Neural cell (in vitro differentiated cells): ENCODE results near the gene SERPINE1. TPM values are rescaled to one million over a fixed set of nuclear protein-coding genes. Genes with fewer than 3 reads are reported as not detected.

Experiments used
- H2AFZ ChIP-seq: fragments of 200-600, 300-800 bp; sonication (generic), shearing (Covaris generic); 2 replicates; pipeline ENCODE4 v1.6.0; 2014; ENCODE audit warnings: low read depth, mild to moderate bottlenecking, antibody characterized with exemption, low read length, moderate library complexity
- H3F3A ChIP-seq: fragments of 200-600 bp; shearing (Covaris generic); 2 replicates; pipeline ENCODE4 v1.6.1; 2016; ENCODE audit warnings: mild to moderate bottlenecking, moderate library complexity, mixed read lengths, antibody characterized with exemption, low read length; ENCODE audit not compliant: insufficient read depth, poor library complexity, severe bottlenecking
- H3K27ac ChIP-seq: fragments of 200-600, 300-800 bp; sonication (generic), shearing (Covaris generic); 2 replicates; pipeline ENCODE4 v1.5.1; 2014; ENCODE audit warnings: mild to moderate bottlenecking, low read length, moderate library complexity
- H3K27me3 ChIP-seq: fragments of 300-800, 200-600 bp; sonication (generic), shearing (Covaris generic); 2 replicates; pipeline ENCODE4 v1.6.0; 2014; ENCODE audit warnings: mild to moderate bottlenecking, low read depth, low read length, moderate library complexity; ENCODE audit not compliant: insufficient read depth
- H3K36me3 ChIP-seq: fragments of 300-800, 200-600 bp; sonication (generic), shearing (Covaris generic); 2 replicates; pipeline ENCODE4 v1.5.1; 2014; ENCODE audit warnings: mild to moderate bottlenecking, antibody characterized with exemption, low read length, moderate library complexity; ENCODE audit not compliant: insufficient read depth
- H3K4me2 ChIP-seq: fragments of 300-800, 200-600 bp; sonication (generic), shearing (Covaris generic); 2 replicates; pipeline ENCODE4 v1.6.0; 2014; ENCODE audit warnings: mild to moderate bottlenecking, low read length
- H3K4me3 ChIP-seq: fragments of 300-800, 200-600 bp; sonication (generic), shearing (Covaris generic); 2 replicates; pipeline ENCODE4 v1.5.1; 2014; ENCODE audit warnings: mild to moderate bottlenecking, low read length, moderate library complexity
- H3K79me2 ChIP-seq: fragments of 200-600 bp; shearing (Covaris generic); replicated peaks from 2 replicates; pipeline ENCODE4 v1.6.0; 2014; ENCODE audit warnings: mild to moderate bottlenecking, low read length, moderate library complexity; ENCODE audit not compliant: insufficient read depth
- H3K9ac ChIP-seq: fragments of 300-800, 200-600 bp; sonication (generic), shearing (Covaris generic); 2 replicates; pipeline ENCODE4 v1.6.1; 2016; ENCODE audit warnings: mild to moderate bottlenecking, low read length, mixed read lengths
- H3K9me2 ChIP-seq: fragments of 200-600 bp; shearing (Covaris generic); 2 replicates; pipeline ENCODE4 v1.6.1; 2016; ENCODE audit warnings: mild to moderate bottlenecking, low read length, mixed read lengths; ENCODE audit not compliant: insufficient read depth
- H3K9me3 ChIP-seq: fragments of 200-600, 300-800 bp; sonication (generic), shearing (Covaris generic); 2 replicates; pipeline ENCODE4 v1.6.1; 2016; ENCODE audit warnings: mild to moderate bottlenecking, mixed run types, low read length, moderate library complexity, mixed read lengths
- H4K20me1 ChIP-seq: fragments of 200-600 bp; shearing (Covaris generic); 2 replicates; pipeline ENCODE4 v1.6.1; 2016; ENCODE audit warnings: mild to moderate bottlenecking, mixed run types; ENCODE audit not compliant: insufficient read depth
- EP300 ChIP-seq: fragments of 450-650 bp; conservative IDR thresholded peaks from 2 replicates; pipeline ENCODE4 v1.6.1; 2014; ENCODE audit warnings: antibody characterized with exemption, mild to moderate bottlenecking, moderate library complexity; ENCODE audit not compliant: poor library complexity, severe bottlenecking
- EZH2 ChIP-seq: fragments of 200-600, 300-800 bp; shearing (Covaris generic), sonication (generic); IDR thresholded peaks from 2 replicates; pipeline ENCODE4 v1.6.1; 2014; ENCODE audit warnings: antibody characterized with exemption, low read length, borderline replicate concordance, mild to moderate bottlenecking; ENCODE audit not compliant: insufficient read depth, poor library complexity, severe bottlenecking
- MXI1 ChIP-seq: fragments of 450-650 bp; conservative IDR thresholded peaks from 2 replicates; pipeline ENCODE4 v1.6.1; 2014; ENCODE audit warnings: antibody characterized with exemption, mild to moderate bottlenecking; ENCODE audit not compliant: poor library complexity, severe bottlenecking
- POLR2AphosphoS5 ChIP-seq: IDR thresholded peaks from 2 replicates; pipeline ENCODE4 v1.6.1; 2012
- RAD21 ChIP-seq: fragments of 450-650 bp; conservative IDR thresholded peaks from 2 replicates; pipeline ENCODE4 v1.6.1; 2014; ENCODE audit warnings: antibody characterized with exemption, mild to moderate bottlenecking, moderate library complexity
- SMC3 ChIP-seq: fragments of 450-650 bp; conservative IDR thresholded peaks from 2 replicates; pipeline ENCODE4 v1.6.1; 2014; ENCODE audit warnings: antibody characterized with exemption, mild to moderate bottlenecking, moderate library complexity; ENCODE audit not compliant: poor library complexity
- TAF1 ChIP-seq: IDR thresholded peaks from 2 replicates; pipeline ENCODE4 v1.6.1; 2012; ENCODE audit warnings: low read depth
- polyA plus RNA-seq: library from polyadenylated mRNA; depleted of rRNA; stranded (reverse); fragments of >200 nt; gene quantifications from 2 replicates; pipeline ENCODE4 v1.2.3, GENCODE V29; 2014
- TF ChIP-seq, protein P1 (sequence below): IDR thresholded peaks from 2 replicates; pipeline ENCODE4 v1.6.1; 2012; ENCODE audit warnings: borderline replicate concordance
- TF ChIP-seq, protein P2 (sequence below): fragments of 450-650 bp; IDR thresholded peaks from 2 replicates; pipeline ENCODE4 v1.5.1; 2014; ENCODE audit warnings: antibody characterized with exemption, mild to moderate bottlenecking, moderate library complexity; ENCODE audit not compliant: poor library complexity, severe bottlenecking

The SERPINE1 gene
- polyA plus RNA-seq, 1 donor from 2014 or later = 0.12 TPM

DNA sequence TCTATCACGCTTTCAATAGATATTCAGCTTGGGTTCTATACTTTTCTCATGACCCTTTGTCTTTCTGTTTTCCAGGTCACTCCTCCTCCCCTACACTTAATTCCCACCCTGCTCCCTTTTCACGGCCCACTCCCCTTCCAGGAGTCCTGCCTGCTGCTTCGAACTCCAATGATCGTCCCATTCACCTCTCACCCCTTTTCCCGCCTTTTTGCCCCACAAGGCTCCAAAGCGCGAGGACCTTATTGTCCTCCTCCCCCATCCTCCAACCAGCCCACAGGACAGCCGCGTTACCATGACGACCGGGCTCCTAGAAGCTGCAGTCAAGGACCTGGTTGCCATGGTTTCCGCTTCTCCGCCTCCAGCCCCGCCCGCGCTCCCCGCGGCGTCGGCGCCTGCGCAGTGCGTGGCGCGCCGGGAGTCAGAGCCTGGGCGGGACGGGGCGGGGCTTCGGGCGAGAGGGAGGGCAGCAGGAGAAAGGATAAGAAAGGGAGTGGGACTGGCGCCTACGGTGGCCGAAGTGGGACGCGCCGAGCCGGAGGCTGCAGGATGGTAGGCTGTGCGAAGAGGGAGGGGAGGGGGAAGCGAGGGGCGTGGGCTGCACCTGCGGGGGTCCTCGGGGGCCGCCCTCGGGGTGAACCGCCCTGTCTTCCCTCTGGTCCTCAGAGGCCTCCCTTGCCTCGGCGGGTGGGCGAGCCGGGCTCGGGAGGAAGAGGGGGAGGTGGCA is 27.2 kb downstream of the SERPINE1 start, which contains the start of gene AP1S1:
TSS of gene AP1S1 (plus strand) at position 508 of the 724 bp plus-strand sequence. CDS start at position 547, 39 bp downstream.
- peak within 1 kb of the TSS; percentile 92 for H3K4me3 ChIP-seq
- no peaks in the 10 kb centered on the region for H3K36me3 ChIP-seq
- H3K9me3 ChIP-seq = no peaks in the 10 kb centered on the region
- H3K27ac ChIP-seq = peak within 1 kb of the TSS; percentile 93
- no peaks in the 10 kb centered on the region for H3K27me3 ChIP-seq
- peak within 1 kb of the TSS; percentile 92 for H3K4me2 ChIP-seq
- H3K9ac ChIP-seq = peak within 1 kb of the TSS; percentile 94
- H2AFZ ChIP-seq = peak within 1 kb of the TSS; percentile 88
- TF ChIP-seq SMC3 (no peak), MXI1 (peak; percentile 84), POLR2AphosphoS5 (peak; percentile 82), EP300 (peak; percentile 84), RAD21 (no peak), TAF1 (peak; percentile 66)
- TF ChIP-seq, protein P1, sequence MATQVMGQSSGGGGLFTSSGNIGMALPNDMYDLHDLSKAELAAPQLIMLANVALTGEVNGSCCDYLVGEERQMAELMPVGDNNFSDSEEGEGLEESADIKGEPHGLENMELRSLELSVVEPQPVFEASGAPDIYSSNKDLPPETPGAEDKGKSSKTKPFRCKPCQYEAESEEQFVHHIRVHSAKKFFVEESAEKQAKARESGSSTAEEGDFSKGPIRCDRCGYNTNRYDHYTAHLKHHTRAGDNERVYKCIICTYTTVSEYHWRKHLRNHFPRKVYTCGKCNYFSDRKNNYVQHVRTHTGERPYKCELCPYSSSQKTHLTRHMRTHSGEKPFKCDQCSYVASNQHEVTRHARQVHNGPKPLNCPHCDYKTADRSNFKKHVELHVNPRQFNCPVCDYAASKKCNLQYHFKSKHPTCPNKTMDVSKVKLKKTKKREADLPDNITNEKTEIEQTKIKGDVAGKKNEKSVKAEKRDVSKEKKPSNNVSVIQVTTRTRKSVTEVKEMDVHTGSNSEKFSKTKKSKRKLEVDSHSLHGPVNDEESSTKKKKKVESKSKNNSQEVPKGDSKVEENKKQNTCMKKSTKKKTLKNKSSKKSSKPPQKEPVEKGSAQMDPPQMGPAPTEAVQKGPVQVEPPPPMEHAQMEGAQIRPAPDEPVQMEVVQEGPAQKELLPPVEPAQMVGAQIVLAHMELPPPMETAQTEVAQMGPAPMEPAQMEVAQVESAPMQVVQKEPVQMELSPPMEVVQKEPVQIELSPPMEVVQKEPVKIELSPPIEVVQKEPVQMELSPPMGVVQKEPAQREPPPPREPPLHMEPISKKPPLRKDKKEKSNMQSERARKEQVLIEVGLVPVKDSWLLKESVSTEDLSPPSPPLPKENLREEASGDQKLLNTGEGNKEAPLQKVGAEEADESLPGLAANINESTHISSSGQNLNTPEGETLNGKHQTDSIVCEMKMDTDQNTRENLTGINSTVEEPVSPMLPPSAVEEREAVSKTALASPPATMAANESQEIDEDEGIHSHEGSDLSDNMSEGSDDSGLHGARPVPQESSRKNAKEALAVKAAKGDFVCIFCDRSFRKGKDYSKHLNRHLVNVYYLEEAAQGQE = peak; percentile 74
- no peaks in the 10 kb centered on the region for H4K20me1 ChIP-seq
- no peaks in the 10 kb centered on the region for H3F3A ChIP-seq
- H3K9me2 ChIP-seq = no peaks in the 10 kb centered on the region
- peaks cover 9% of the 10 kb centered on the region for H3K79me2 ChIP-seq

DNA sequence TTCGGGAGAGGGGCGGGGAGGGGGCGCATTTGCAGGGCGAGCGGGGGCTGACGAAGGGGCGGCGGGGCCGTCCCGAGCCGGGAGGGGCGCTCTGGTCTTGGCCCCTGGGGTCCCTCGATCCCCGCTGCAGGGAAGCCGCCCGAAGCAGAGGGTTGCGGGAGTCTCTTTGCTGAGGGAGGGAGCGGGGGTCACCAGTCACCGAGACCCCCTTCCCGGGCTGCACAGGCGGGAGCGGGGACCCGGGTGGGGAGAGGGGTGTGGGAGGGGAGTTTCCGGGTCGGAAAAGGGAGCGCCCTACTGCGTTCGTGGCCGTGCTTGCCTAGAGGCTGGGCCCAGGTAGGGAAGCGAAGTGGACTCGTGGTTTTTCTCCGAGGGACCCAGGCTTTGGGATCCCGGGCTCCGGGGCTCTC is 27.8 kb downstream of the SERPINE1 start:
- no peaks in the 10 kb centered on the region for H4K20me1 ChIP-seq
- no peaks in the 10 kb centered on the region for H3K27me3 ChIP-seq
- H3K9ac ChIP-seq = peak overlapping the region; percentile 94
- TF ChIP-seq RAD21 = no peak
- peak; percentile 56 for TF ChIP-seq TAF1
- H3K27ac ChIP-seq = peak overlapping the region; percentile 80
- H3K9me2 ChIP-seq = no peaks in the 10 kb centered on the region
- no peaks in the 10 kb centered on the region for H3K9me3 ChIP-seq
- H3K79me2 ChIP-seq = peaks cover 9% of the 10 kb centered on the region
- H3K4me3 ChIP-seq = peak overlapping the region; percentile 92
- peak overlapping the region; percentile 92 for H3K4me2 ChIP-seq
- H3F3A ChIP-seq = no peaks in the 10 kb centered on the region
- no peaks in the 10 kb centered on the region for H3K36me3 ChIP-seq
- peak overlapping the region; percentile 73 for H2AFZ ChIP-seq

DNA sequence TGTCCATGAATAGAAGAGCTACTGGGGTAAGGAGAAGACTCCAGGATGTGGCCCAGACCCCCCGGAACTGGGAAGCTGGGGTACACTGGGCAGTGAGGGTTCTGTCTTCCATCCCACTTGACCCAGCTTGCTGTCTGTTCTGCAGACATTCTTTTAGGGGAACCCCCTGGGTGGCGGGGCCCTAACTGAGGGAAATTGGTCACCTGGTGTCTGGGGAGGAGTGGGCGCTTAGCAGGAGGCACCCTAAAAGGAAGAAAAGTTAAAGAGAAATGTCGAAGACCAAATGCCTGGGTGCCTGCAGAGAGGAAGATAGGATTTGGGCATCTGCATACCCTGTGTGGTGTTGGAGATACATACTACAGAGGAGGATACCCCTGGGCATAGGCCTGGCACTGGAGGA is 28.4 kb downstream of the SERPINE1 start:
- peak overlapping the region; percentile 94 for H3K9ac ChIP-seq
- H4K20me1 ChIP-seq = no peaks in the 10 kb centered on the region
- peak overlapping the region; percentile 92 for H3K4me3 ChIP-seq
- H3K4me2 ChIP-seq = peak overlapping the region; percentile 92
- H3K79me2 ChIP-seq = peaks cover 9% of the 10 kb centered on the region
- no peaks in the 10 kb centered on the region for H3K9me3 ChIP-seq
- no peaks in the 10 kb centered on the region for H3K9me2 ChIP-seq
- TF ChIP-seq SMC3 = no peak
- no peak for TF ChIP-seq EZH2
- TF ChIP-seq POLR2AphosphoS5 = no peak
- no peak for TF ChIP-seq RAD21
- no peak for TF ChIP-seq MXI1
- TF ChIP-seq, protein P2, sequence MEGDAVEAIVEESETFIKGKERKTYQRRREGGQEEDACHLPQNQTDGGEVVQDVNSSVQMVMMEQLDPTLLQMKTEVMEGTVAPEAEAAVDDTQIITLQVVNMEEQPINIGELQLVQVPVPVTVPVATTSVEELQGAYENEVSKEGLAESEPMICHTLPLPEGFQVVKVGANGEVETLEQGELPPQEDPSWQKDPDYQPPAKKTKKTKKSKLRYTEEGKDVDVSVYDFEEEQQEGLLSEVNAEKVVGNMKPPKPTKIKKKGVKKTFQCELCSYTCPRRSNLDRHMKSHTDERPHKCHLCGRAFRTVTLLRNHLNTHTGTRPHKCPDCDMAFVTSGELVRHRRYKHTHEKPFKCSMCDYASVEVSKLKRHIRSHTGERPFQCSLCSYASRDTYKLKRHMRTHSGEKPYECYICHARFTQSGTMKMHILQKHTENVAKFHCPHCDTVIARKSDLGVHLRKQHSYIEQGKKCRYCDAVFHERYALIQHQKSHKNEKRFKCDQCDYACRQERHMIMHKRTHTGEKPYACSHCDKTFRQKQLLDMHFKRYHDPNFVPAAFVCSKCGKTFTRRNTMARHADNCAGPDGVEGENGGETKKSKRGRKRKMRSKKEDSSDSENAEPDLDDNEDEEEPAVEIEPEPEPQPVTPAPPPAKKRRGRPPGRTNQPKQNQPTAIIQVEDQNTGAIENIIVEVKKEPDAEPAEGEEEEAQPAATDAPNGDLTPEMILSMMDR = no peak
- TF ChIP-seq, protein P1 = no peak
- TF ChIP-seq EP300 = no peak
- no peak for TF ChIP-seq TAF1
- no peaks in the 10 kb centered on the region for H3K27me3 ChIP-seq
- peak overlapping the region; percentile 59 for H2AFZ ChIP-seq
- peak overlapping the region; percentile 80 for H3K27ac ChIP-seq
- H3K36me3 ChIP-seq = no peaks in the 10 kb centered on the region
- H3F3A ChIP-seq = no peaks in the 10 kb centered on the region
